HCT116 (cell line): ENCODE measurements around the gene CFAP92. TPM values are rescaled to one million over a fixed set of nuclear protein-coding genes. Genes with fewer than 3 reads are reported as not detected.

Experiments used
- ATAC-seq: fragments of 200-7000 bp; cut with Tn5 transposase; 2 replicates; pipeline ENCODE4 v1.9.1; 2020; ENCODE audit warnings: mild to moderate bottlenecking, moderate library complexity
- BruUV-seq: library from RNA; stranded (reverse); fragments of 400-500 nt; replicated peaks from 2 replicates; lab custom pipeline; 2021; lab: Mats Ljungman, UMichigan
- CTCF ChIA-PET: fragments of 300-600 bp; sonication (Branson Sonifier 250); formaldehyde crosslinking; loops from one replicate; lab custom pipeline; 2021; ENCODE audit warnings: antibody characterized with exemption; lab: Charles Lee
- POLR2A ChIA-PET: fragments of 300-600, 350-600 bp; sonication (Branson Sonifier 250); formaldehyde crosslinking; loops from one replicate; lab custom pipeline; 2021; ENCODE audit warnings: antibody characterized with exemption; lab: Charles Lee
- RAD21 ChIA-PET, 2 experiments: fragments of 300-600 bp; sonication (Branson Sonifier 250); formaldehyde crosslinking; loops; one replicate each; lab custom pipeline; 2023; ENCODE audit warnings: low total read pairs in 2 of 2; ENCODE audit not compliant: uncharacterized antibody in 2 of 2, unreplicated experiment in 2 of 2, low non-redundant PET in 1 of 2; lab: Charles Lee
- DNase-seq: peaks from one replicate; pipeline ENCODE4 v3.0.0-alpha.2; 2010; ENCODE audit warnings: low read depth, low spot score
- H2AFZ ChIP-seq: fragments of 200-600 bp; shearing (Covaris generic), sonication (generic); 2 replicates; pipeline ENCODE4 v1.6.1; 2017; ENCODE audit warnings: low read depth, mixed run types, mixed read lengths, antibody characterized with exemption, low read length; ENCODE audit not compliant: poor library complexity, severe bottlenecking
- H3K27ac ChIP-seq: 2 replicates; pipeline ENCODE4 v1.5.1; 2012; ENCODE audit warnings: low read depth, low read length
- H3K27me3 ChIP-seq: fragments of 200-600 bp; sonication (generic); 2 replicates; pipeline ENCODE4 v1.6.1; 2016; ENCODE audit warnings: mixed run types, low read length, mixed read lengths; ENCODE audit not compliant: insufficient read depth
- H3K36me3 ChIP-seq, 2 experiments: fragments of 200-500 bp in 1 of 2; fragments of 200-600 bp in 1 of 2; sonication (Bioruptor generic) in 1 of 2; sonication (generic) in 1 of 2; 2 replicates each; pipeline versions ENCODE4 v1.5.1 to v1.6.1; 2014 to 2016; ENCODE audit warnings: low read length in 2 of 2, inconsistent platforms in 1 of 2, mixed read lengths in 1 of 2, mixed run types in 1 of 2; ENCODE audit not compliant: insufficient read depth in 2 of 2, control insufficient read depth in 1 of 2
- H3K4me1 ChIP-seq, 2 experiments: fragments of 200-600 bp in 1 of 2; sonication (generic) in 1 of 2; 2 replicates each; pipeline versions ENCODE4 v1.5.1 to v1.6.1; 2012 to 2017; ENCODE audit warnings: low read length in 2 of 2, inconsistent platforms in 1 of 2, mild to moderate bottlenecking in 1 of 2, mixed read lengths in 1 of 2, mixed run types in 1 of 2, moderate library complexity in 1 of 2; ENCODE audit not compliant: insufficient read depth in 2 of 2, control insufficient read depth in 1 of 2
- H3K4me2 ChIP-seq: fragments of 200-600 bp; sonication (generic); 2 replicates; pipeline ENCODE4 v1.6.1; 2017; ENCODE audit warnings: mixed run types, low read length, mixed read lengths
- H3K4me3 ChIP-seq, 2 experiments: fragments of 200-600 bp in 1 of 2; sonication (generic) in 1 of 2; replicated peaks in 1 of 2; 2 replicates each; pipeline ENCODE4 v1.5.1; 2011 to 2016; ENCODE audit warnings: low read length in 2 of 2, control low read depth in 1 of 2, low read depth in 1 of 2, mild to moderate bottlenecking in 1 of 2, mixed read lengths in 1 of 2, mixed run types in 1 of 2
- H3K79me2 ChIP-seq: fragments of 200-600 bp; sonication (generic); 2 replicates; pipeline ENCODE4 v1.6.1; 2017; ENCODE audit warnings: mild to moderate bottlenecking, mixed run types, low read length, moderate library complexity, mixed read lengths; ENCODE audit not compliant: insufficient read depth
- H3K9ac ChIP-seq: fragments of 200-600 bp; sonication (generic); 2 replicates; pipeline ENCODE4 v1.6.1; 2016; ENCODE audit warnings: low read length, mixed read lengths
- H3K9me2 ChIP-seq: fragments of 200-600 bp; sonication (generic), shearing (Covaris generic); 2 replicates; pipeline ENCODE4 v1.6.1; 2017; ENCODE audit warnings: mixed run types, mild to moderate bottlenecking, moderate library complexity; ENCODE audit not compliant: insufficient read depth
- H3K9me3 ChIP-seq, 2 experiments: fragments of 200-500 bp in 1 of 2; fragments of 200-600 bp in 1 of 2; sonication (Bioruptor generic) in 1 of 2; sonication (generic) in 1 of 2; 2 replicates each; pipeline ENCODE4 v1.6.1; 2014 to 2017; ENCODE audit warnings: low read length in 2 of 2, mixed read lengths in 2 of 2, inconsistent platforms in 1 of 2, low read depth in 1 of 2, mild to moderate bottlenecking in 1 of 2, mixed run types in 1 of 2, moderate library complexity in 1 of 2; ENCODE audit not compliant: control insufficient read depth in 1 of 2, insufficient read depth in 1 of 2
- H4K20me1 ChIP-seq: fragments of 200-600 bp; sonication (generic), shearing (Covaris generic); 2 replicates; pipeline ENCODE4 v1.6.1; 2017; ENCODE audit warnings: mixed run types, mild to moderate bottlenecking, moderate library complexity; ENCODE audit not compliant: insufficient read depth
- CBX3 ChIP-seq: IDR thresholded peaks from 2 replicates; pipeline ENCODE4 v1.6.1; 2012; ENCODE audit warnings: low read depth
- EGR1 ChIP-seq: IDR thresholded peaks from 2 replicates; pipeline ENCODE4 v1.6.1; 2012; ENCODE audit warnings: low read depth
- ELF1 ChIP-seq: IDR thresholded peaks from 2 replicates; pipeline ENCODE4 v1.6.1; 2012; ENCODE audit warnings: low read depth, borderline replicate concordance
- EZH2 ChIP-seq: fragments of 200-600 bp; sonication (generic); IDR thresholded peaks from 2 replicates; pipeline ENCODE4 v1.6.1; 2017; ENCODE audit warnings: antibody characterized with exemption, mixed run types
- EZH2phosphoT487 ChIP-seq: fragments of 200-600 bp; IDR thresholded peaks from 2 replicates; pipeline ENCODE4 v1.6.1; 2018; ENCODE audit warnings: antibody characterized with exemption, borderline replicate concordance
- FOSL1 ChIP-seq: IDR thresholded peaks from 2 replicates; pipeline ENCODE4 v1.6.1; 2012; ENCODE audit warnings: low read depth
- JUND ChIP-seq: IDR thresholded peaks from 2 replicates; pipeline ENCODE4 v1.6.1; 2012
- POLR2A ChIP-seq: IDR thresholded peaks from 2 replicates; pipeline ENCODE4 v1.7.0; 2011; ENCODE audit warnings: borderline replicate concordance; ENCODE audit not compliant: insufficient read depth, insufficient read length; ENCODE audit errors: extremely low read depth
- POLR2AphosphoS5 ChIP-seq: IDR thresholded peaks from 2 replicates; pipeline ENCODE4 v1.6.1; 2011; ENCODE audit warnings: mild to moderate bottlenecking, low read depth, low read length, moderate library complexity
- RAD21 ChIP-seq: IDR thresholded peaks from 2 replicates; pipeline ENCODE4 v1.6.1; 2012; ENCODE audit warnings: low read depth, mild to moderate bottlenecking
- SP1 ChIP-seq: IDR thresholded peaks from 2 replicates; pipeline ENCODE4 v1.6.1; 2012; ENCODE audit warnings: low read depth
- SRF ChIP-seq: IDR thresholded peaks from 2 replicates; pipeline ENCODE4 v1.6.1; 2012; ENCODE audit warnings: low read depth
- TCF7L2 ChIP-seq: IDR thresholded peaks from 2 replicates; pipeline ENCODE4 v1.7.0; 2011; ENCODE audit warnings: borderline replicate concordance, inconsistent platforms; ENCODE audit not compliant: insufficient read depth, insufficient read length; ENCODE audit errors: extremely low read depth
- YY1 ChIP-seq: IDR thresholded peaks from 2 replicates; pipeline ENCODE4 v1.6.1; 2011; ENCODE audit warnings: low read length, low read depth, moderate library complexity, mild to moderate bottlenecking; ENCODE audit not compliant: insufficient replicate concordance; ENCODE audit errors: extremely low read depth
- ZFX ChIP-seq: fragments of 450-650 bp; IDR thresholded peaks from 2 replicates; pipeline ENCODE4 v1.6.1; 2017
- intact Hi-C: fragments of 100-400 bp; cut with micrococcal nuclease; formaldehyde crosslinking; loops from 2 replicates; pipeline ENCODE4 v1.10.0; 2022
- total RNA-seq: library from RNA; stranded (reverse); gene quantifications from one replicate; pipeline ENCODE4 v1.2.1, GENCODE V29; 2021; ENCODE audit not compliant: unreplicated experiment
- TF ChIP-seq, protein P1 (sequence below): IDR thresholded peaks from 2 replicates; pipeline ENCODE4 v1.6.1; 2012; ENCODE audit warnings: low read depth
- TF ChIP-seq, protein P2 (sequence below): IDR thresholded peaks from 2 replicates; pipeline ENCODE4 v1.6.1; 2012
- TF ChIP-seq, protein P3 (sequence below), 3 experiments: fragments of 200-600 bp in 1 of 3; sonication (generic) in 1 of 3; IDR thresholded peaks in 2 of 3; conservative IDR thresholded peaks in 1 of 3; 2 replicates each; pipeline ENCODE4 v1.5.1; 2012 to 2017; ENCODE audit warnings: low read depth in 2 of 3, low read length in 2 of 3, antibody characterized with exemption in 1 of 3, borderline replicate concordance in 1 of 3, control low read depth in 1 of 3, mild to moderate bottlenecking in 1 of 3, mixed read lengths in 1 of 3, mixed run types in 1 of 3, moderate library complexity in 1 of 3; ENCODE audit not compliant: insufficient read depth in 1 of 3

CFAP92 gene
- total RNA-seq, 1 experiment from 2014 or later: 3.6 TPM

DNA sequence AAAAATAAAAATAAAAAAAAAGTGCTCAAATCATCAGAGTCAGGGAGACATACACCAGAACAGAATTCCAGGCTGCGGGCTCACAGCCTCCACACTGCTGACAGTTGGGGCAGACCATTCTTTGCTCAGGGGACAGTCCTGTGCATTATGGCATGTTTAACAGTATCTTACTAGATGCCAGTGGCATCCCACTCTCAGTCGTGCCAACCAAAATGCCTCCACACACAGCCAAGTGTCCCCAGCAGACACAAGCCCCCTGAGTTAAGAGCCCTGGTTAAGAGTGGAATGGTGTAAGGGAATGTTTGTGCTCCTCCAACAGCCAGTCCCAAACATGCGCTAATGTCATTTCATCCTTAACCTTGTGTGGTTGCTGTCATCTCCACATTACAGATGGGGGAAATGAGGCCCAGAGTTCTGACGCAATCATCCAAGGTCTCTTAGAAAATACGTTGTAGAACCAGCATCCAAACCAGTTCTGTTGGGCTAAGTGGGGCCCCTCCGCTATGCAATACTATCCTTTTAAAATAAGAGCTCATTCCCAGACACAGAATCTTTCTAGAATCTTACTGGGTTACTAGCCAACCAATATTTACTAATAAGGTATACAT, 26.0 kb downstream of the CFAP92 start:
- Histone ChIP-seq H3K27ac (no peak overlapping the region), H3K27me3 (no peaks in the 10 kb centered on the region), H3K9ac (no peak overlapping the region), H3K36me3 (no peaks in the 10 kb centered on the region), H3K4me2 (no peak overlapping the region), H3K4me3 (no peak overlapping the region), H4K20me1 (no peaks in the 10 kb centered on the region), H3K4me1 (0 out of 4 replicates have a peak, but pooled peaks cover 0 to 3% of the 10 kb centered on the region in 2 experiments), H2AFZ (no peak overlapping the region), H3K9me2 (no peaks in the 10 kb centered on the region), H3K9me3 (no peaks in the 10 kb centered on the region), H3K79me2 (no peaks in the 10 kb centered on the region)
- DNase-seq (no peak), ATAC-seq (no peak)
- ChIA-PET POLR2A (no interaction called here), CTCF (interaction anchor here (0.7 kb wide), 1 partner anchor 964 kb away, joined by 4 read pairs; no protein-coding TSS in a partner anchor), RAD21 (no interaction called here)
- intact Hi-C loops: no loop called here
- no peak for TF ChIP-seq SP1
- TF ChIP-seq EZH2: no peak
- no peak for TF ChIP-seq ZFX
- TF ChIP-seq TCF7L2: no peak
- TF ChIP-seq YY1: no peak
- no peak for TF ChIP-seq FOSL1
- TF ChIP-seq SRF: no peak
- TF ChIP-seq EZH2phosphoT487: no peak
- TF ChIP-seq, protein P1, sequence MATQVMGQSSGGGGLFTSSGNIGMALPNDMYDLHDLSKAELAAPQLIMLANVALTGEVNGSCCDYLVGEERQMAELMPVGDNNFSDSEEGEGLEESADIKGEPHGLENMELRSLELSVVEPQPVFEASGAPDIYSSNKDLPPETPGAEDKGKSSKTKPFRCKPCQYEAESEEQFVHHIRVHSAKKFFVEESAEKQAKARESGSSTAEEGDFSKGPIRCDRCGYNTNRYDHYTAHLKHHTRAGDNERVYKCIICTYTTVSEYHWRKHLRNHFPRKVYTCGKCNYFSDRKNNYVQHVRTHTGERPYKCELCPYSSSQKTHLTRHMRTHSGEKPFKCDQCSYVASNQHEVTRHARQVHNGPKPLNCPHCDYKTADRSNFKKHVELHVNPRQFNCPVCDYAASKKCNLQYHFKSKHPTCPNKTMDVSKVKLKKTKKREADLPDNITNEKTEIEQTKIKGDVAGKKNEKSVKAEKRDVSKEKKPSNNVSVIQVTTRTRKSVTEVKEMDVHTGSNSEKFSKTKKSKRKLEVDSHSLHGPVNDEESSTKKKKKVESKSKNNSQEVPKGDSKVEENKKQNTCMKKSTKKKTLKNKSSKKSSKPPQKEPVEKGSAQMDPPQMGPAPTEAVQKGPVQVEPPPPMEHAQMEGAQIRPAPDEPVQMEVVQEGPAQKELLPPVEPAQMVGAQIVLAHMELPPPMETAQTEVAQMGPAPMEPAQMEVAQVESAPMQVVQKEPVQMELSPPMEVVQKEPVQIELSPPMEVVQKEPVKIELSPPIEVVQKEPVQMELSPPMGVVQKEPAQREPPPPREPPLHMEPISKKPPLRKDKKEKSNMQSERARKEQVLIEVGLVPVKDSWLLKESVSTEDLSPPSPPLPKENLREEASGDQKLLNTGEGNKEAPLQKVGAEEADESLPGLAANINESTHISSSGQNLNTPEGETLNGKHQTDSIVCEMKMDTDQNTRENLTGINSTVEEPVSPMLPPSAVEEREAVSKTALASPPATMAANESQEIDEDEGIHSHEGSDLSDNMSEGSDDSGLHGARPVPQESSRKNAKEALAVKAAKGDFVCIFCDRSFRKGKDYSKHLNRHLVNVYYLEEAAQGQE: no peak
- TF ChIP-seq EGR1: no peak
- TF ChIP-seq JUND: no peak
- no peak for TF ChIP-seq ELF1
- TF ChIP-seq, protein P2, sequence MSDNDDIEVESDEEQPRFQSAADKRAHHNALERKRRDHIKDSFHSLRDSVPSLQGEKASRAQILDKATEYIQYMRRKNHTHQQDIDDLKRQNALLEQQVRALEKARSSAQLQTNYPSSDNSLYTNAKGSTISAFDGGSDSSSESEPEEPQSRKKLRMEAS: no peak
- TF ChIP-seq, protein P3, sequence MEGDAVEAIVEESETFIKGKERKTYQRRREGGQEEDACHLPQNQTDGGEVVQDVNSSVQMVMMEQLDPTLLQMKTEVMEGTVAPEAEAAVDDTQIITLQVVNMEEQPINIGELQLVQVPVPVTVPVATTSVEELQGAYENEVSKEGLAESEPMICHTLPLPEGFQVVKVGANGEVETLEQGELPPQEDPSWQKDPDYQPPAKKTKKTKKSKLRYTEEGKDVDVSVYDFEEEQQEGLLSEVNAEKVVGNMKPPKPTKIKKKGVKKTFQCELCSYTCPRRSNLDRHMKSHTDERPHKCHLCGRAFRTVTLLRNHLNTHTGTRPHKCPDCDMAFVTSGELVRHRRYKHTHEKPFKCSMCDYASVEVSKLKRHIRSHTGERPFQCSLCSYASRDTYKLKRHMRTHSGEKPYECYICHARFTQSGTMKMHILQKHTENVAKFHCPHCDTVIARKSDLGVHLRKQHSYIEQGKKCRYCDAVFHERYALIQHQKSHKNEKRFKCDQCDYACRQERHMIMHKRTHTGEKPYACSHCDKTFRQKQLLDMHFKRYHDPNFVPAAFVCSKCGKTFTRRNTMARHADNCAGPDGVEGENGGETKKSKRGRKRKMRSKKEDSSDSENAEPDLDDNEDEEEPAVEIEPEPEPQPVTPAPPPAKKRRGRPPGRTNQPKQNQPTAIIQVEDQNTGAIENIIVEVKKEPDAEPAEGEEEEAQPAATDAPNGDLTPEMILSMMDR (IDR thresholded peaks at IDR 0.05 in 2 of 3, conservative IDR thresholded peaks at IDR 0.05 in 1 of 3; ENCODE audit: borderline replicate concordance in 1 of 3, insufficient read depth in 1 of 3, low read depth in 2 of 3, low read length in 2 of 3): no peak
- no peak for TF ChIP-seq RAD21
- no peak for TF ChIP-seq CBX3
- TF ChIP-seq POLR2A: no peak
- TF ChIP-seq POLR2AphosphoS5: no peak
- BruUV-seq: no TSS peak
